Measurements from ENCODE around the gene ASPHD2. TPM values are rescaled to one million over a fixed set of nuclear protein-coding genes. Genes with fewer than 3 reads are reported as not detected.
A peak's percentile ranks its signal among the peaks of the same experiment; 100 is the strongest.

Gene ASPHD2
- total RNA-seq, 4 donors from 2014 or later = 0.20 to 2.2 (median 1.2) TPM

DNA sequence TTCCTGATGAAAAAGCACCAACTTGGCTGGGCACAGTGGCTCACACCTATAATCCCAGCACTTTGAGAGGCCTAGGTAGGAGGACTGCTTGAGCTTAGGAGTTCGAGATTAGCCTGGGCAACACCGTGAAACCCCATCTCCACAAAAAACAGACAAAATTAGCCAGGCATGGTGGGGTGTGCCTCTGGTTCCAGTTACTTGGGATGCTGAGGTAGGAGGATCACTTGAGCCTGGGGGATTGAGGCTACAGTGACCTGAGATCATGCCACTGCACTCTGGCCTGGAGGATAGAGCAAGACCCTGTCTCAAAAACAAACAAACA lies 51.5 kb downstream of the ASPHD2 start:
- in situ Hi-C loops (cut with MboI; ENCODE audit: low pct_ligation_motif_present in 1 of 4, low pct_unique_long_range_greater_than_20kb in 1 of 4, low sequenced_read_pairs in 3 of 4) (no loop called here), intact Hi-C loops (cut with DNase I; ENCODE audit: low total_unique reads) (no loop called here)
- peaks cover 33 to 63% (median 50%) of the 10 kb centered on the region in 4 donors for H3K4me1 ChIP-seq
- 59% methylated on average over 2 of the region's 2 CpGs; no CpG with 5 or more reads in 1 of the 2 donors for WGBS, 2 donors (ENCODE audit: low coverage in 1 of 2)
- no peaks in the 10 kb centered on the region for H3K9me3 ChIP-seq
- no peak for DNase-seq
- peak overlapping the region; percentile 40 to 77 (median 73) for H3K27ac ChIP-seq
- H3K27me3 ChIP-seq = no peaks in the 10 kb centered on the region
- no peak for TF ChIP-seq POLR2AphosphoS5 (IDR thresholded peaks at IDR 0.05)
- no peak for TF ChIP-seq EP300 (IDR thresholded peaks at IDR 0.05; ENCODE audit: low read depth)
- TF ChIP-seq CTCF (IDR thresholded peaks at IDR 0.05) = no peak
- no peak for TF ChIP-seq POLR2A (IDR thresholded peaks at IDR 0.05)
- H3K36me3 ChIP-seq = peaks cover 0 to 20% (median 5%) of the 10 kb centered on the region in 4 donors
- peak overlapping the region in 1 of 4 donors; percentile 35 for H3K4me3 ChIP-seq

GRCh38 chr22:26481112-26481693 lies 52.1 kb downstream of the ASPHD2 start:
- in situ Hi-C loops (cut with MboI; ENCODE audit: low pct_ligation_motif_present in 1 of 4, low pct_unique_long_range_greater_than_20kb in 1 of 4, low sequenced_read_pairs in 3 of 4) = no loop called here
- WGBS, 2 donors (ENCODE audit: low coverage in 1 of 2) = 67 to 88% methylated on average over 4 to 6 of the region's 6 CpGs
- H3K27ac ChIP-seq = no peak overlapping the region
- intact Hi-C loops (cut with DNase I; ENCODE audit: low total_unique reads) = no loop called here
- H3K4me3 ChIP-seq = no peak overlapping the region
- H3K27me3 ChIP-seq = no peaks in the 10 kb centered on the region
- peaks cover 0 to 14% (median 2%) of the 10 kb centered on the region in 4 donors for H3K36me3 ChIP-seq
- TF ChIP-seq POLR2AphosphoS5 (IDR thresholded peaks at IDR 0.05) = no peak
- TF ChIP-seq POLR2A (IDR thresholded peaks at IDR 0.05) = no peak
- TF ChIP-seq CTCF (IDR thresholded peaks at IDR 0.05) = no peak
- TF ChIP-seq EP300 (IDR thresholded peaks at IDR 0.05; ENCODE audit: low read depth) = no peak
- H3K9me3 ChIP-seq = no peaks in the 10 kb centered on the region
- H3K4me1 ChIP-seq = peaks cover 33 to 65% (median 51%) of the 10 kb centered on the region in 4 donors
- DNase-seq = no peak

DNA sequence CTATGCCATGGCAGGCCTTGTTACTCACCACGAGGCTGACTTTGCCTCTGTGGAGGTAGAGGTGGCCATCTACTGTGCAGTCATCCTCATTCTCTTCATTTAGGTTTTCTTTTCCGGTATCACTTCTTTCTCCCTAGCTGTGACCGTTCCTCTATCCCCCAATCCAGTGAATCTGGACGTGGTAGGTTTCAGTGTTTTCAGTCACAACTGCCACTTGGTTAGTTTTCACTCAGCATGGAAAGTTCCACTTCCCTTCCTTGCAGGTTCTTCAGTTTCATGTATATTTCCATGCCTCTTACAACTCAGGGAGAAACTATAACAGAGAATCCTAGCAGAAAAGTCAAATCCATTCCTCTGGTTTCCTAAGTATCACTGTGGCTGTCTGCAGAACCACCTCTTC lies 52.6 kb downstream of the ASPHD2 start:
- DNase-seq = no peak
- peaks cover 33 to 65% (median 51%) of the 10 kb centered on the region in 4 donors for H3K4me1 ChIP-seq
- in situ Hi-C loops (cut with MboI; ENCODE audit: low pct_ligation_motif_present in 1 of 4, low pct_unique_long_range_greater_than_20kb in 1 of 4, low sequenced_read_pairs in 3 of 4) (no loop called here), intact Hi-C loops (cut with DNase I; ENCODE audit: low total_unique reads) (no loop called here)
- no peak overlapping the region for H3K27ac ChIP-seq
- H3K36me3 ChIP-seq = peaks cover 0 to 9% (median 0%) of the 10 kb centered on the region in 4 donors
- TF ChIP-seq CTCF (IDR thresholded peaks at IDR 0.05) (no peak), POLR2AphosphoS5 (IDR thresholded peaks at IDR 0.05) (no peak), EP300 (IDR thresholded peaks at IDR 0.05; ENCODE audit: low read depth) (no peak), POLR2A (IDR thresholded peaks at IDR 0.05) (no peak)
- WGBS, 2 donors (ENCODE audit: low coverage in 1 of 2) = 76 to 100% methylated on average over 1 to 4 of the region's 4 CpGs
- no peaks in the 10 kb centered on the region for H3K27me3 ChIP-seq
- H3K9me3 ChIP-seq = no peaks in the 10 kb centered on the region
- H3K4me3 ChIP-seq = no peak overlapping the region

- H3K27me3 ChIP-seq = no peaks in the 10 kb centered on the region
- H3K4me1 ChIP-seq = peaks cover 33 to 65% (median 51%) of the 10 kb centered on the region in 4 donors
- H3K4me3 ChIP-seq = no peak overlapping the region
- intact Hi-C loops (cut with DNase I; ENCODE audit: low total_unique reads) = no loop called here
- H3K27ac ChIP-seq = no peak overlapping the region
- in situ Hi-C loops (cut with MboI; ENCODE audit: low pct_ligation_motif_present in 1 of 4, low pct_unique_long_range_greater_than_20kb in 1 of 4, low sequenced_read_pairs in 3 of 4) = no loop called here
- DNase-seq = no peak
- peaks cover 0 to 6% (median 0%) of the 10 kb centered on the region in 4 donors for H3K36me3 ChIP-seq
- H3K9me3 ChIP-seq = no peaks in the 10 kb centered on the region
- TF ChIP-seq CTCF (IDR thresholded peaks at IDR 0.05) = no peak
- WGBS, 2 donors (ENCODE audit: low coverage in 1 of 2) = 33 to 52% methylated on average over 5 of the region's 5 CpGs
Observed at GRCh38 chr22:26482161-26482560, 53.1 kb downstream of the ASPHD2 start.

Data from transverse colon (tissue), 4 donors.